ENCODE measurements around the gene MUC4.

The MUC4 gene

GRCh38 chr3:195762249-195762585, 49.5 kb downstream of the MUC4 start:
- TF ChIP-seq POLR2A (IDR thresholded peaks at IDR 0.05; ENCODE audit: low read depth, low read length) (no peak), TAF1 (IDR thresholded peaks at IDR 0.05; ENCODE audit: borderline replicate concordance, low read depth, low read length) (no peak), POLR2AphosphoS5 (IDR thresholded peaks at IDR 0.05; ENCODE audit: low read depth, low read length) (no peak)
- DNase-seq (ENCODE audit: insufficient read length) = no peak
- FAIRE-seq = no peak

- no peak for DNase-seq (ENCODE audit: insufficient read length)
- no peak for FAIRE-seq
- TF ChIP-seq POLR2AphosphoS5 (IDR thresholded peaks at IDR 0.05; ENCODE audit: low read depth, low read length) (no peak), POLR2A (IDR thresholded peaks at IDR 0.05; ENCODE audit: low read depth, low read length) (no peak), TAF1 (IDR thresholded peaks at IDR 0.05; ENCODE audit: borderline replicate concordance, low read depth, low read length) (no peak)
Measured at GRCh38 chr3:195761567-195762248, 50.0 kb downstream of the MUC4 start.

- no peak for TF ChIP-seq TAF1 (IDR thresholded peaks at IDR 0.05; ENCODE audit: borderline replicate concordance, low read depth, low read length)
- DNase-seq (ENCODE audit: insufficient read length) (no peak), FAIRE-seq (no peak)
Measured at GRCh38 chr3:195761123-195761566, 50.6 kb downstream of the MUC4 start.

GRCh38 chr3:195760345-195761122, 51.2 kb downstream of the MUC4 start:
- DNase-seq (ENCODE audit: insufficient read length) (no peak), FAIRE-seq (no peak)
- TF ChIP-seq TAF1 (IDR thresholded peaks at IDR 0.05; ENCODE audit: borderline replicate concordance, low read depth, low read length) (no peak), POLR2A (IDR thresholded peaks at IDR 0.05; ENCODE audit: low read depth, low read length) (no peak), POLR2AphosphoS5 (IDR thresholded peaks at IDR 0.05; ENCODE audit: low read depth, low read length) (no peak)

GRCh38 chr3:195758721-195759353, 52.9 kb downstream of the MUC4 start:
- DNase-seq (ENCODE audit: insufficient read length) (no peak), FAIRE-seq (no peak)
- no peak for TF ChIP-seq TAF1 (IDR thresholded peaks at IDR 0.05; ENCODE audit: borderline replicate concordance, low read depth, low read length)
- no peak for TF ChIP-seq POLR2A (IDR thresholded peaks at IDR 0.05; ENCODE audit: low read depth, low read length)
- TF ChIP-seq POLR2AphosphoS5 (IDR thresholded peaks at IDR 0.05; ENCODE audit: low read depth, low read length) = no peak

- DNase-seq (ENCODE audit: insufficient read length) (no peak), FAIRE-seq (no peak)
- TF ChIP-seq POLR2A (IDR thresholded peaks at IDR 0.05; ENCODE audit: low read depth, low read length) (no peak), POLR2AphosphoS5 (IDR thresholded peaks at IDR 0.05; ENCODE audit: low read depth, low read length) (no peak), TAF1 (IDR thresholded peaks at IDR 0.05; ENCODE audit: borderline replicate concordance, low read depth, low read length) (no peak)
Measured at GRCh38 chr3:195757827-195758226, 53.9 kb downstream of the MUC4 start.

- DNase-seq (ENCODE audit: insufficient read length) (no peak), FAIRE-seq (no peak)
- no peak for TF ChIP-seq POLR2AphosphoS5 (IDR thresholded peaks at IDR 0.05; ENCODE audit: low read depth, low read length)
- no peak for TF ChIP-seq TAF1 (IDR thresholded peaks at IDR 0.05; ENCODE audit: borderline replicate concordance, low read depth, low read length)
- no peak for TF ChIP-seq POLR2A (IDR thresholded peaks at IDR 0.05; ENCODE audit: low read depth, low read length)
Measured at GRCh38 chr3:195757438-195757770, 54.3 kb downstream of the MUC4 start.

GRCh38 chr3:195755791-195756676, 55.7 kb downstream of the MUC4 start:
- DNase-seq (ENCODE audit: insufficient read length) (no peak), FAIRE-seq (no peak)
- TF ChIP-seq POLR2AphosphoS5 (IDR thresholded peaks at IDR 0.05; ENCODE audit: low read depth, low read length) (no peak), TAF1 (IDR thresholded peaks at IDR 0.05; ENCODE audit: borderline replicate concordance, low read depth, low read length) (no peak), POLR2A (IDR thresholded peaks at IDR 0.05; ENCODE audit: low read depth, low read length) (no peak)

- DNase-seq (ENCODE audit: insufficient read length) = no peak
- no peak for FAIRE-seq
- no peak for TF ChIP-seq POLR2A (IDR thresholded peaks at IDR 0.05; ENCODE audit: low read depth, low read length)
- TF ChIP-seq POLR2AphosphoS5 (IDR thresholded peaks at IDR 0.05; ENCODE audit: low read depth, low read length) = no peak
- TF ChIP-seq TAF1 (IDR thresholded peaks at IDR 0.05; ENCODE audit: borderline replicate concordance, low read depth, low read length) = no peak
Measured at GRCh38 chr3:195755391-195755790, 56.3 kb downstream of the MUC4 start.

- FAIRE-seq (no peak), DNase-seq (ENCODE audit: insufficient read length) (no peak)
- TF ChIP-seq POLR2AphosphoS5 (IDR thresholded peaks at IDR 0.05; ENCODE audit: low read depth, low read length) (no peak), POLR2A (IDR thresholded peaks at IDR 0.05; ENCODE audit: low read depth, low read length) (no peak), TAF1 (IDR thresholded peaks at IDR 0.05; ENCODE audit: borderline replicate concordance, low read depth, low read length) (no peak)
Measured at GRCh38 chr3:195754906-195755305, 56.8 kb downstream of the MUC4 start.

GRCh38 chr3:195754141-195754540, 57.6 kb downstream of the MUC4 start:
- TF ChIP-seq TAF1 (IDR thresholded peaks at IDR 0.05; ENCODE audit: borderline replicate concordance, low read depth, low read length) (no peak), POLR2A (IDR thresholded peaks at IDR 0.05; ENCODE audit: low read depth, low read length) (no peak), POLR2AphosphoS5 (IDR thresholded peaks at IDR 0.05; ENCODE audit: low read depth, low read length) (no peak)
- DNase-seq (ENCODE audit: insufficient read length) (no peak), FAIRE-seq (no peak)

Data from GM12892 (cell line).